HepG2 (cell line): ENCODE results near the gene ZBTB21. TPM values are rescaled to one million over a fixed set of nuclear protein-coding genes. Genes with fewer than 3 reads are reported as not detected.

Source experiments
- AHDC1 ChIP-seq: sonication (generic); formaldehyde crosslinking; IDR thresholded peaks from 2 replicates; pipeline ENCODE4 v1.5.1; 2020; ENCODE audit warnings: mild to moderate bottlenecking, missing genetic modification reagents, borderline replicate concordance
- ARHGAP35 ChIP-seq: sonication (generic); formaldehyde crosslinking; IDR thresholded peaks from 2 replicates; pipeline ENCODE4 v1.9.0; 2022; ENCODE audit warnings: mild to moderate bottlenecking, inconsistent platforms, moderate library complexity, missing genetic modification reagents, borderline replicate concordance
- ARNT2 ChIP-seq: sonication (generic); formaldehyde crosslinking; IDR thresholded peaks from 2 replicates; pipeline ENCODE4 v1.8.0; 2022; ENCODE audit warnings: mild to moderate bottlenecking, low read depth, missing genetic modification reagents, moderate library complexity
- BRD4 ChIP-seq: sonication (generic); formaldehyde crosslinking; IDR thresholded peaks from 2 replicates; pipeline ENCODE4 v1.4.0; 2020; ENCODE audit warnings: missing genetic modification reagents
- DDIT3 ChIP-seq: sonication (generic); formaldehyde crosslinking; IDR thresholded peaks from 2 replicates; pipeline ENCODE4 v1.4.0; 2020; ENCODE audit warnings: mild to moderate bottlenecking, missing genetic modification reagents
- GABPA ChIP-seq, 2 experiments: IDR thresholded peaks; 2 replicates each; pipeline ENCODE4 v1.6.1; 2011 to 2016; ENCODE audit warnings: low read depth in 2 of 2, low read length in 1 of 2, missing biosample characterization in 1 of 2, missing genetic modification characterization in 1 of 2
- HDAC2 ChIP-seq: sonication (generic); formaldehyde crosslinking; IDR thresholded peaks from 2 replicates; pipeline ENCODE4 v1.4.0; 2020; ENCODE audit warnings: missing genetic modification reagents
- HES4 ChIP-seq: sonication (generic); formaldehyde crosslinking; IDR thresholded peaks from 2 replicates; pipeline ENCODE4 v1.9.0; 2021; ENCODE audit warnings: mild to moderate bottlenecking, missing genetic modification reagents, borderline replicate concordance
- HMG20A ChIP-seq: IDR thresholded peaks from 2 replicates; pipeline ENCODE4 v1.6.1; 2016; ENCODE audit warnings: borderline replicate concordance
- HNRNPL ChIP-seq: fragments of 200-400 bp; formaldehyde crosslinking; IDR thresholded peaks from 2 replicates; pipeline ENCODE4 v1.6.1; 2017; ENCODE audit warnings: mild to moderate bottlenecking, low read depth, low read length
- HOXA5 ChIP-seq: sonication (generic); formaldehyde crosslinking; IDR thresholded peaks from 2 replicates; pipeline ENCODE4 v1.4.0; 2020; ENCODE audit warnings: missing genetic modification reagents
- KDM5A ChIP-seq: fragments of 200-600 bp; sonication (generic); IDR thresholded peaks from 2 replicates; pipeline ENCODE4 v1.7.0; 2018; ENCODE audit warnings: antibody characterized with exemption, mild to moderate bottlenecking, low read length, borderline replicate concordance
- MAX ChIP-seq: IDR thresholded peaks from 2 replicates; pipeline ENCODE4 v1.6.1; 2012; ENCODE audit warnings: inconsistent platforms
- NFYB ChIP-seq: sonication (generic); formaldehyde crosslinking; IDR thresholded peaks from 2 replicates; pipeline ENCODE4 v1.4.0; 2020; ENCODE audit warnings: missing genetic modification reagents
- SALL2 ChIP-seq: sonication (generic); formaldehyde crosslinking; IDR thresholded peaks from 2 replicates; pipeline ENCODE4 v1.8.1; 2023; ENCODE audit warnings: mild to moderate bottlenecking, missing genetic modification reagents, inconsistent platforms
- SAP130 ChIP-seq: IDR thresholded peaks from 2 replicates; pipeline ENCODE4 v1.6.1; 2016; ENCODE audit warnings: low read depth
- SRSF4 ChIP-seq: fragments of 200-400 bp; formaldehyde crosslinking; IDR thresholded peaks from one replicate; pipeline ENCODE4 v1.6.1; 2018; ENCODE audit warnings: mild to moderate bottlenecking, low read depth, low read length, moderate library complexity; ENCODE audit not compliant: poor library complexity, severe bottlenecking
- TEAD3 ChIP-seq: optimal IDR thresholded peaks from 2 replicates; pipeline ENCODE3; 2016; ENCODE audit warnings: borderline replicate concordance
- ZBTB21 ChIP-seq: sonication (generic); formaldehyde crosslinking; IDR thresholded peaks from 2 replicates; pipeline ENCODE4 v1.4.0; 2020; ENCODE audit warnings: missing genetic modification reagents
- ZMYM4 ChIP-seq: sonication (generic); formaldehyde crosslinking; IDR thresholded peaks from 2 replicates; pipeline ENCODE4 v1.8.1; 2023; ENCODE audit warnings: mild to moderate bottlenecking, missing genetic modification reagents
- ZNF121 ChIP-seq: sonication (generic); formaldehyde crosslinking; IDR thresholded peaks from 2 replicates; pipeline ENCODE4 v1.5.0; 2020; ENCODE audit warnings: mild to moderate bottlenecking, missing genetic modification reagents
- ZNF546 ChIP-seq: sonication (generic); formaldehyde crosslinking; conservative IDR thresholded peaks from 2 replicates; pipeline ENCODE4 v1.8.1; 2023; ENCODE audit warnings: mild to moderate bottlenecking, missing genetic modification reagents
- ZNF580 ChIP-seq: IDR thresholded peaks from 2 replicates; pipeline ENCODE4 v1.6.1; 2016; ENCODE audit warnings: low read depth, borderline replicate concordance
- ZNF7 ChIP-seq: IDR thresholded peaks from 2 replicates; pipeline ENCODE4 v1.6.1; 2016; ENCODE audit warnings: missing biosample characterization, missing genetic modification reagents
- ZNF761 ChIP-seq: sonication (generic); formaldehyde crosslinking; conservative IDR thresholded peaks from 2 replicates; pipeline ENCODE4 v1.4.0; 2020; ENCODE audit warnings: mild to moderate bottlenecking, missing genetic modification reagents
- ZNF766 ChIP-seq: sonication (generic); formaldehyde crosslinking; IDR thresholded peaks from 2 replicates; pipeline ENCODE4 v1.5.0; 2020; ENCODE audit warnings: missing genetic modification reagents, borderline replicate concordance
- ZSCAN31 ChIP-seq: sonication (generic); formaldehyde crosslinking; IDR thresholded peaks from 2 replicates; pipeline ENCODE4 v1.5.0; 2020; ENCODE audit warnings: low read depth, mild to moderate bottlenecking, missing genetic modification reagents
- polyA plus RNA-seq, 8 experiments: library from polyadenylated mRNA; depleted of rRNA in 3 of 8; stranded (reverse) in 7 of 8; unstranded in 1 of 8; fragments of >200 nt; fragmentation: Illumina TruSeq in 4 of 8; extraction: Trizol in 4 of 8; gene quantifications; 2 replicates each; pipeline versions ENCODE4 v1.2.1 to v1.2.3, GENCODE V29; 2011 to 2016; ENCODE audit warnings: low read depth in 4 of 8, missing spikeins in 1 of 8, mixed read lengths in 1 of 8; ENCODE audit not compliant: insufficient read depth in 1 of 8
- total RNA-seq, 5 experiments: library from RNA; depleted of rRNA; stranded (reverse); fragments of >200 nt; fragmentation: Illumina TruSeq; extraction: Trizol; gene quantifications; 2 replicates each; pipeline ENCODE4 v1.2.3, GENCODE V29; 2016; ENCODE audit warnings: low read depth in 1 of 5

ZBTB21 gene
- total and polyA plus RNA-seq, 2 of the 13 experiments (the other 11 are each of a cell fraction or from before 2014, with no cell fraction given) = 4.5 to 6.1 TPM

GRCh38 chr21:42037943-42038342 is 27.8 kb upstream of the ZBTB21 start (continued):
- TF ChIP-seq BRD4 (CRISPR knock-in tag) (no peak), HDAC2 (CRISPR knock-in tag) (peak; percentile 63), KDM5A (no peak), GABPA (IDR thresholded peaks at IDR 0.05; ENCODE audit: low read depth, low read length) (no peak), GABPA (CRISPR knock-in tag; IDR thresholded peaks at IDR 0.05; ENCODE audit: low read depth) (0 out of 2 replicates have a peak, but pooled peaks have one; percentile 22), ZBTB21 (CRISPR knock-in tag) (no peak), SALL2 (CRISPR knock-in tag) (no peak), MAX (peak; percentile 51; the same call in 1 of the 2 replicates), TEAD3 (peak; percentile 30), HNRNPL (no peak), AHDC1 (CRISPR knock-in tag) (peak; percentile 53; the same call in 1 of the 2 replicates), SRSF4 (no peak), ZSCAN31 (CRISPR knock-in tag) (no peak), HMG20A (CRISPR knock-in tag) (peak; percentile 51; the same call in 1 of the 2 replicates), ZNF7 (CRISPR knock-in tag) (no peak), DDIT3 (CRISPR knock-in tag) (no peak), ARNT2 (CRISPR knock-in tag) (no peak), ZMYM4 (CRISPR knock-in tag) (peak; percentile 36; the same call in 1 of the 2 replicates), ZNF766 (CRISPR knock-in tag) (no peak), NFYB (CRISPR knock-in tag) (no peak), SAP130 (peak; percentile 69), ZNF761 (CRISPR knock-in tag) (no peak), ZNF580 (CRISPR knock-in tag) (no peak), ZNF546 (CRISPR knock-in tag) (no peak), ARHGAP35 (CRISPR knock-in tag) (no peak), ZNF121 (peak; percentile 99), HOXA5 (CRISPR knock-in tag) (peak; percentile 40; the same call in 1 of the 2 replicates), HES4 (CRISPR knock-in tag) (no peak)
